ENCODE results near the gene LRIT1. TPM values are rescaled to one million over a fixed set of nuclear protein-coding genes. Genes with fewer than 3 reads are reported as not detected.

Gene LRIT1
- total and polyA plus RNA-seq, 2 of the 8 experiments (the other 6 are each of a cell fraction or from before 2014, with no cell fraction given), result 0.03 TPM; not detected in 1

GRCh38 chr10:84237199-84238051, 3.9 kb downstream of the LRIT1 start:
- H2BK120ac ChIP-seq (replicated peaks; ENCODE audit: low read depth, low read length), result no peak overlapping the region
- H2AK5ac ChIP-seq (ENCODE audit: low read depth, low read length), result no peak overlapping the region
- H3K18ac ChIP-seq (ENCODE audit: extremely low read depth, low read length), result peak overlapping the region; percentile 60; the same call in 1 of the 2 replicates
- ChIA-PET POLR2A (ENCODE audit: partially characterized antibody) (interaction anchor here (1.1 kb wide), 1 partner anchor 328 kb away, joined by 3 read pairs; no protein-coding TSS in a partner anchor), CTCF (ENCODE audit: partially characterized antibody) (interaction anchor here (0.5 to 3.1 kb wide), 31 partner anchors 9 to 399 kb away, joined by 3 to 44 read pairs (median 5); partner anchors contain the start of genes LRIT2 and RGR)
- H3K4me2 ChIP-seq (ENCODE audit: insufficient read depth in 1 of 2, low read depth in 2 of 2, low read length in 2 of 2), result peak overlapping the region; percentile 3 to 46; a peak in 2 of 4 replicates
- H2AFZ ChIP-seq (ENCODE audit: low read length), result peak overlapping the region; percentile 63; the same call in 1 of the 2 replicates
- 58% methylated on average over 32 of the region's 52 CpGs; no CpG with 5 or more reads in 1 of the 2 experiments for WGBS, 2 experiments (ENCODE audit: extremely low coverage in 1 of 2, insufficient coverage in 1 of 2, insufficient read length in 1 of 2, insufficient replicate concordance in 2 of 2, low coverage in 1 of 2, low lambda C conversion rate in 2 of 2, missing lambda C conversion rate in 1 of 2)
- no peak overlapping the region for H2BK5ac ChIP-seq (ENCODE audit: low read depth, low read length)
- no peak overlapping the region for H3K9ac ChIP-seq (replicated peaks in 1 of 4; ENCODE audit: extremely low read depth in 1 of 4, low read depth in 3 of 4, low read length in 3 of 4)
- H2BK12ac ChIP-seq (ENCODE audit: low read depth, low read length), result no peak overlapping the region
- H3K23ac ChIP-seq (ENCODE audit: insufficient read length), result no peak overlapping the region
- no peaks in the 10 kb centered on the region; the same call in 1 of the 2 replicates for H3K23me2 ChIP-seq (ENCODE audit: low read depth, low read length)
- DNase-seq (ENCODE audit: low read depth in 1 of 2, low spot score in 2 of 2), result peak; percentile 38 to 94
- H3K4me3 ChIP-seq (ENCODE audit: extremely low read depth in 1 of 4, insufficient read depth in 2 of 4, low read depth in 3 of 4, low read length in 4 of 4), result no peak overlapping the region; a peak in 1 of 8 replicates
- H4K8ac ChIP-seq (ENCODE audit: extremely low read depth, insufficient read depth, low read length), result peak overlapping the region; percentile 90
- no peaks in the 10 kb centered on the region for H3K79me1 ChIP-seq (ENCODE audit: low read depth, low read length)
- no peak overlapping the region for H3K56ac ChIP-seq (replicated peaks; ENCODE audit: insufficient read length, low read depth, low read length)
- H4K20me1 ChIP-seq (replicated peaks in 1 of 2; ENCODE audit: control insufficient read depth in 1 of 2, insufficient read depth in 2 of 2, low read length in 2 of 2), result no peaks in the 10 kb centered on the region
- H2BK20ac ChIP-seq (ENCODE audit: low read length), result no peak overlapping the region
- peaks cover 0 to 10% (median 7%) of the 10 kb centered on the region in 4 experiments; a peak in 5 of 7 replicates for H3K27me3 ChIP-seq (replicated peaks in 1 of 4; ENCODE audit: control insufficient read depth in 3 of 4, extremely low read depth in 1 of 4, insufficient read depth in 3 of 4, low read length in 3 of 4)
- H2BK15ac ChIP-seq (ENCODE audit: low read length), result no peak overlapping the region
- peaks cover 0 to 2% (median 0%) of the 10 kb centered on the region in 4 experiments; a peak in 3 of 7 replicates for H3K4me1 ChIP-seq (replicated peaks in 1 of 4; ENCODE audit: control insufficient read depth in 3 of 4, insufficient read depth in 4 of 4, low read length in 3 of 4)
- H3K14ac ChIP-seq (ENCODE audit: insufficient read length), result no peak overlapping the region
- FAIRE-seq, result no peak
- no peak overlapping the region for H4K5ac ChIP-seq (ENCODE audit: insufficient read length, low read depth, low read length)
- H3K4ac ChIP-seq (replicated peaks; ENCODE audit: insufficient read length, low read depth, low read length), result no peak overlapping the region
- H3K79me2 ChIP-seq (ENCODE audit: control insufficient read depth in 1 of 2, insufficient read depth in 2 of 2, low read length in 2 of 2), result no peaks in the 10 kb centered on the region
- H3K36me3 ChIP-seq (ENCODE audit: control insufficient read depth in 2 of 4, insufficient read depth in 4 of 4, low read length in 3 of 4), result no peaks in the 10 kb centered on the region
- no peak overlapping the region for H3K27ac ChIP-seq (ENCODE audit: low read depth, low read length)
- no peaks in the 10 kb centered on the region for H3K9me3 ChIP-seq (ENCODE audit: insufficient read depth in 2 of 2, low read depth in 1 of 2, low read length in 1 of 2)
- H4K91ac ChIP-seq (replicated peaks; ENCODE audit: insufficient read length, low read length), result no peak overlapping the region
- TF ChIP-seq KDM1A (IDR thresholded peaks at IDR 0.05; ENCODE audit: borderline replicate concordance, low read length) (0 out of 2 replicates have a peak, but pooled peaks have one; percentile 18), SP1 (IDR thresholded peaks at IDR 0.05; ENCODE audit: low read depth, low read length) (no peak), ATF2 (IDR thresholded peaks at IDR 0.05; ENCODE audit: low read length) (no peak), CREB1 (IDR thresholded peaks at IDR 0.05) (no peak), RBBP5 (IDR thresholded peaks at IDR 0.05; ENCODE audit: borderline replicate concordance, low read depth, low read length) (0 out of 2 replicates have a peak, but pooled peaks have one; percentile 28), SIX5 (IDR thresholded peaks at IDR 0.05; ENCODE audit: low read depth, low read length) (no peak), CTCF (IDR thresholded peaks at IDR 0.05; ENCODE audit: control extremely low read depth in 1 of 3, insufficient read depth in 1 of 3, low read depth in 1 of 3, low read length in 3 of 3) (peak; percentile 79 to 90 (median 83))
